Ishikawa (cell line): ENCODE measurements around the gene RAB11FIP4.
A peak's percentile ranks its signal among the peaks of the same experiment; 100 is the strongest.

Source experiments
- CEBPB ChIP-seq: IDR thresholded peaks from 2 replicates; pipeline ENCODE4 v1.6.1; 2012
- CREB1 ChIP-seq: IDR thresholded peaks from 2 replicates; pipeline ENCODE4 v1.6.1; 2012; ENCODE audit warnings: low read depth
- EGR1 ChIP-seq: IDR thresholded peaks from 2 replicates; pipeline ENCODE4 v1.6.1; 2012
- EP300 ChIP-seq: IDR thresholded peaks from 2 replicates; pipeline ENCODE4 v1.6.1; 2012; ENCODE audit warnings: borderline replicate concordance
- FOXM1 ChIP-seq: IDR thresholded peaks from 2 replicates; pipeline ENCODE4 v1.6.1; 2012; ENCODE audit warnings: low read depth, borderline replicate concordance
- NFIC ChIP-seq: IDR thresholded peaks from 2 replicates; pipeline ENCODE4 v1.6.1; 2012
- RAD21 ChIP-seq: IDR thresholded peaks from 2 replicates; pipeline ENCODE4 v1.6.1; 2012; ENCODE audit warnings: low read depth
- TAF1 ChIP-seq: IDR thresholded peaks from 2 replicates; pipeline ENCODE4 v1.6.1; 2012; ENCODE audit warnings: low read depth, mild to moderate bottlenecking
- TCF12 ChIP-seq: IDR thresholded peaks from 2 replicates; pipeline ENCODE4 v1.6.1; 2012; ENCODE audit warnings: low read depth
- TEAD4 ChIP-seq: IDR thresholded peaks from 2 replicates; pipeline ENCODE4 v1.6.1; 2012
- YY1 ChIP-seq: IDR thresholded peaks from 2 replicates; pipeline ENCODE4 v1.6.1; 2012; ENCODE audit warnings: low read depth
- ZBTB7A ChIP-seq: IDR thresholded peaks from 2 replicates; pipeline ENCODE4 v1.6.1; 2012; ENCODE audit warnings: low read depth
- TF ChIP-seq, protein P1 (sequence below): IDR thresholded peaks from 2 replicates; pipeline ENCODE4 v1.6.1; 2012; ENCODE audit warnings: low read depth, mild to moderate bottlenecking
- TF ChIP-seq, protein P2 (sequence below): IDR thresholded peaks from 2 replicates; pipeline ENCODE4 v1.6.1; 2012
- TF ChIP-seq, protein P3 (sequence below): IDR thresholded peaks from 2 replicates; pipeline ENCODE4 v1.6.1; 2012

Gene RAB11FIP4

DNA sequence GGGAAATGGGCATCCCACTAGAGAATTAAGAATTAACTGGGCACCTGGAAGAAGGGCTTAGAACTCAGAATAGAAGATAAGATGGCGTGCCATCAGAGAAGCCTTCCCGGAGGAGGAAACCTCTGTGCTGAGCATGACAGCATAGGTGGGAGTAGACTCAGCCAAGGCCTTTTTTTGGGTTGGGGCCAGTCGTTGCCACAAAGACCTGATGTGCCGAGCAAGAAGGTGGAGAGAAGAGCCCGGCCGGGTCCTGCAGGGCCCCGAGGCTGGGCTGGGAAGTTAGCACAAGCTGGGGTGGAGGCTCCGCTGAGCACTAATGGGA lies 1.1 kb upstream of the RAB11FIP4 start:
- TF ChIP-seq RAD21 = no peak
- TF ChIP-seq CREB1 = no peak
- TF ChIP-seq, protein P1, sequence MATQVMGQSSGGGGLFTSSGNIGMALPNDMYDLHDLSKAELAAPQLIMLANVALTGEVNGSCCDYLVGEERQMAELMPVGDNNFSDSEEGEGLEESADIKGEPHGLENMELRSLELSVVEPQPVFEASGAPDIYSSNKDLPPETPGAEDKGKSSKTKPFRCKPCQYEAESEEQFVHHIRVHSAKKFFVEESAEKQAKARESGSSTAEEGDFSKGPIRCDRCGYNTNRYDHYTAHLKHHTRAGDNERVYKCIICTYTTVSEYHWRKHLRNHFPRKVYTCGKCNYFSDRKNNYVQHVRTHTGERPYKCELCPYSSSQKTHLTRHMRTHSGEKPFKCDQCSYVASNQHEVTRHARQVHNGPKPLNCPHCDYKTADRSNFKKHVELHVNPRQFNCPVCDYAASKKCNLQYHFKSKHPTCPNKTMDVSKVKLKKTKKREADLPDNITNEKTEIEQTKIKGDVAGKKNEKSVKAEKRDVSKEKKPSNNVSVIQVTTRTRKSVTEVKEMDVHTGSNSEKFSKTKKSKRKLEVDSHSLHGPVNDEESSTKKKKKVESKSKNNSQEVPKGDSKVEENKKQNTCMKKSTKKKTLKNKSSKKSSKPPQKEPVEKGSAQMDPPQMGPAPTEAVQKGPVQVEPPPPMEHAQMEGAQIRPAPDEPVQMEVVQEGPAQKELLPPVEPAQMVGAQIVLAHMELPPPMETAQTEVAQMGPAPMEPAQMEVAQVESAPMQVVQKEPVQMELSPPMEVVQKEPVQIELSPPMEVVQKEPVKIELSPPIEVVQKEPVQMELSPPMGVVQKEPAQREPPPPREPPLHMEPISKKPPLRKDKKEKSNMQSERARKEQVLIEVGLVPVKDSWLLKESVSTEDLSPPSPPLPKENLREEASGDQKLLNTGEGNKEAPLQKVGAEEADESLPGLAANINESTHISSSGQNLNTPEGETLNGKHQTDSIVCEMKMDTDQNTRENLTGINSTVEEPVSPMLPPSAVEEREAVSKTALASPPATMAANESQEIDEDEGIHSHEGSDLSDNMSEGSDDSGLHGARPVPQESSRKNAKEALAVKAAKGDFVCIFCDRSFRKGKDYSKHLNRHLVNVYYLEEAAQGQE = no peak
- no peak for TF ChIP-seq NFIC
- TF ChIP-seq EGR1 = no peak
- TF ChIP-seq YY1 = no peak
- no peak for TF ChIP-seq TAF1
- TF ChIP-seq, protein P2, sequence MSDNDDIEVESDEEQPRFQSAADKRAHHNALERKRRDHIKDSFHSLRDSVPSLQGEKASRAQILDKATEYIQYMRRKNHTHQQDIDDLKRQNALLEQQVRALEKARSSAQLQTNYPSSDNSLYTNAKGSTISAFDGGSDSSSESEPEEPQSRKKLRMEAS = no peak
- no peak for TF ChIP-seq ZBTB7A
- TF ChIP-seq EP300 = no peak
- TF ChIP-seq TEAD4 = no peak
- no peak for TF ChIP-seq TCF12

DNA sequence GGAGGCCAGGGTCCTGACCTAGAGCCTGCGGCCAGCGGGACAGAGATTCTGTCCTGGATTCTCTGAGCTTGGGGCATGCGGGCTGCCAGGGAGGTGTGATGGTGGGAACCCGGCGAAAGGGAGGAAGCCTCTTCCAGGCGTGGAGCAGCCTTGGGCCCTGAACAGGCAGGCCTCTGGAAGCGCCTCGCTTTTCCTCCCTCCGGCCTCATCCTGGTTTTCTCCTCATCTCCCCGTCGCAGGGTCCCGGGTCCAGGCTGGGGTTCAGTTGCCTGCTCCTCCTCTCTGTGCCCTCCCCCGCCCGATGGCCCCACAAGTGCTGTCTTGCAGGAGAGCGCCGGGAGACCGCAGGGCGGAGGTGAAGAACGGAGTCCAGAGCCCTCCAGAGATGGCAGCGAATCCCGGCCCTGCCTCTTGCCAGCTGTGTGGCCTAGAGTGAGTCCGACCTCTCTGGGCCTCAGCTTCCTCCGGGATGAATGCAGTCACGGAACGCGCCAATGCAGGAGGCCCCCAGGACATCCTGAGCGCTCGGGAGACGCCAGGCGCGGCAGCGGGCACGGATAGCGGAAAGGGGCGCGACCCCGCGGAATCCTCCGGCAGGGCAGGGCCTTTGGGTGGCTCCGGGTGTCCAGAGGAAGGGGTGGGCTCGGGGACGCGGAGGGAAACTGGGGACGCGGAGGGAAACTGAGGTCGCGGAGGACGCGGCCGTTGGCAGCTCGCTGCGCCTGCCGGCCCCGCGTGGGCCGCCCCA lies 553 bp upstream of the RAB11FIP4 start:
- TF ChIP-seq ZBTB7A = peak; percentile 67
- no peak for TF ChIP-seq NFIC
- TF ChIP-seq TAF1 = no peak
- no peak for TF ChIP-seq EP300

DNA sequence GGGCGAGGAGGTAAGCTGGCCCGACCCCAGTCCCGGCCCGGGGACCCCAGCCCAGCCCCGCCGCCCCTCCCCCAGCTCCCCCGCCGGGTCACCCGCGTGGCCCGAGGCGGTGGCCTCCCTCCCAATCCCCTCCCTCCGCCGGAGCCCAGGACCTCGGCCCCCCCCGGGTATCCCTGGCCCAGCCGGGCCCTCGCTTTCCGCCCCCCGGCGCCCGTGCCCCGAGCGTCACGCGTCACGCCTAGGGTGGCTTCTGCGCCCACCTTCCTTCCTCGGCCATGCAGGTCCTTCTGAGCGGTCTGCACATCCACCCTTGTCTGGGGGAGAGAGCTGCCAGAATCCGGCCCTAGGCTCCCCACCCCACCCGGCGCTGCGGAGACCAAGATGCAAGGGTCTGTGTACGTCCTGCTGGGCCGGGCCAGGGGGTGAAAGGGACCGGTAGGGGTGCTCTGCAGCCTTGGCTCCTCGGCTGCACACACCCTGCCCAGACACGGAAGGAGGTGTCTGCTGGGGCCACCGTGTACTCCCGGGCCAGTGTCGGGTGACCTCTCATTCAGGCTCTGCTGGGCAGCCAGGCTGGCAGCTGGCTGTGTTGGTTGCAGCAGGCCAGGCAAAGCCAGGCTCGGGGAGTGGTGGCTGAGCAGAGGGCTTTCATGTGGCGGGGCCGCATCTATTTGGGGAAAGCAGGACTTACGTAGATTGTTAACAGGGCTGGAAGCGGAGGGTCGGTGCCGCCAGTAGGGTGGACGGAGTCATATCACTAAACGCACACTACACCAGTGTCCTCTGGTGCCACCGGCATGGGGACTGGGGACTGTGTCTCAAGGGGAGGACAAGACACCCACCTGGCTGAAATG lies 754 bp downstream of the RAB11FIP4 start:
- TF ChIP-seq TEAD4 = no peak
- no peak for TF ChIP-seq EGR1
- TF ChIP-seq, protein P2 = 0 out of 2 replicates have a peak, but pooled peaks have one; percentile 2
- no peak for TF ChIP-seq YY1
- TF ChIP-seq CREB1 = no peak
- TF ChIP-seq TAF1 = no peak
- no peak for TF ChIP-seq ZBTB7A

DNA sequence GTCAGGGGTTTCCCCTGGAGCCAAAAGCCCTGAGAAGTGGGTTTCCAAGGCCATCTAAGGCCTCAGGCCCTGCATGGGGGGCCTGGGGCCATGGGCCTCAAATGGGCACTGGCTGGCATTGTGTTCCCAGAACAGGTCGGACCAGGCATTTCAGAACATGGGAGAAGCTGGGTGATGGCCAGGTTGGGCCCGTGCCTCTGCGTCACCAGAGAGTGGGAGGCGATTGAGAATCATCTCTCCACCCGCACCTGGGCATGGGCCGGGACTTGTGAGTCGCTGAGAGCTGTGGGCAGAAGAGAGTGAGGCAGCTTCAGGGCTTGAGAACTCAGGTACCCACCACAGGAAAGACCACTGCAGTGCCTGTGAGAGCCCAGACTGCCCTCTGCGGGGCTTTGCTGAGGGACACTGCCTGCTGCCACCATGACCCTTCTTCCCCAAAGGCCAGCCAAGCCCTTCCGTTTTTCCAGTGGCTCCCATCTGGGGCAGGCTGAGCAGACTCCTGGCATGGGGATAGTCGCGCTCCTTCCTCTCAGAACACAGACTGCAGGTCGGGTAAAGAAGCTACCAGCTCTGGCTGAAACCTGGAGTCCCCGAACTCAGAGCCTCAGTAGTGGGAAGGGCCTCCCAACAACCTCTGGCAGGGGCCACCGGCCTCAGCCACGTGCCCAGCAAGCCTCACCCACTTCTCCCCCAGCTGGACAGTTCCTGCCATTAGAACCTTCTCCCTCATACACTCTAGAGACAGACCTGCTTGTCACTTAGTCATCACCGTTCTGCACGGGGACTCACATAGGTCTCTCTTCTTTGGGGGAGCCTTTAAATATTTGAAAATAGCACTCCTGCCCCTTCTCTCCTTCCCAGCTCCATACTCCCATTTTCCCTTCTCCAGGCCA lies 1.6 kb downstream of the RAB11FIP4 start:
- TF ChIP-seq NFIC (no peak), CEBPB (no peak)
- TF ChIP-seq, protein P1 = peak; percentile 76
- TF ChIP-seq, protein P3, sequence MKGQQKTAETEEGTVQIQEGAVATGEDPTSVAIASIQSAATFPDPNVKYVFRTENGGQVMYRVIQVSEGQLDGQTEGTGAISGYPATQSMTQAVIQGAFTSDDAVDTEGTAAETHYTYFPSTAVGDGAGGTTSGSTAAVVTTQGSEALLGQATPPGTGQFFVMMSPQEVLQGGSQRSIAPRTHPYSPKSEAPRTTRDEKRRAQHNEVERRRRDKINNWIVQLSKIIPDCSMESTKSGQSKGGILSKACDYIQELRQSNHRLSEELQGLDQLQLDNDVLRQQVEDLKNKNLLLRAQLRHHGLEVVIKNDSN = peak; percentile 53
- TF ChIP-seq, protein P2 = peak; percentile 51

DNA sequence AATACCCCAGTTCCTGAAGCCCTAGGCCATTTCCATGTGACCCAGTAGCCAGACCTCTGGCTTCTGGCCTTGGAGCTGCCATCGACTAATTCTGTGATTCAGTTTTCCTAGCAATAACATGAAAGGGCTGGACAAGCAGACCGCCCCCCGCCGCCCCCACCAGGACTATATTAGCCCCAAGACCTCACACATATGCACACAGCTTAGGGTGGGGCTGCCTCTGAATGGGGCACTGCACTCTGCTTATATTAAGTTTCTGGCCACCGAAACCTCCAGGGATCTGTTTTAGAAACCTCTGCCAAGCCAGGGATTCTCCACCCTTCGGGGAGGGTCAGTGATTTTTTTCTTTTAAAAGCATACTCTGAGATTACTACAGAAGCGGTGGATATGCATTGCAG lies 2.3 kb downstream of the RAB11FIP4 start:
- TF ChIP-seq YY1 (no peak), RAD21 (no peak), NFIC (no peak), TEAD4 (no peak), EGR1 (no peak), ZBTB7A (no peak), FOXM1 (no peak), CREB1 (no peak), TCF12 (no peak), EP300 (no peak), TAF1 (no peak), CEBPB (no peak)
- TF ChIP-seq, protein P3 = no peak
- TF ChIP-seq, protein P1 = no peak
- TF ChIP-seq, protein P2 = no peak
